Measurements from ENCODE around the gene LHFPL3.

GRCh38 chr7:104328296-104328969 is at the start of gene LHFPL3:
- no peak for TF ChIP-seq CTCF (IDR thresholded peaks at IDR 0.05)
- TF ChIP-seq POLR2A (IDR thresholded peaks at IDR 0.05): no peak

Data from esophagus squamous epithelium (tissue), 4 donors.